ENCODE results near the gene TMEM43.

DNA sequence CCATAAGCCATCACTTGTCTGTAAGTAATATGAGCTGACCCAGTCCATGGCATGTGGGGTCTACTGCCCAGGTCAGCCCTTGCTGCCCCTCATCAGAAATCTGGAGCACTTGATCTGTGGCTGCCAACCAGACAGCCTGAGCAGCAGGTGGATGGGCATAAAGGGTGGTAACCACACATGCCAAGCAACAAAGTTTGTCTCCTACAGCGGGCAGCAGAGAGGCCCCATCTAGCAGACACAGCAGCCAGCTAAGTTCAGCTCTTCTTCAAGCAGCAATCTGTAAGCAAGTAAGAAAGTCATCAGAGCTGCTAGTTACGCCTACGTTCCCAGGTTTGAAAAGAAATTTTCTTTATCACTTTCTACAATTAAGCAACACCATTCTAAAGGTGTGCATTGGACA is 28.1 kb upstream of the TMEM43 start:
- TF ChIP-seq POLR2A (IDR thresholded peaks at IDR 0.05; ENCODE audit: borderline replicate concordance, extremely low read depth, insufficient read depth, insufficient read length) (no peak), TCF7L2 (IDR thresholded peaks at IDR 0.05; ENCODE audit: borderline replicate concordance, extremely low read depth, insufficient read depth, insufficient read length) (no peak), POLR2AphosphoS5 (IDR thresholded peaks at IDR 0.05; ENCODE audit: low read depth, low read length) (no peak), JUND (IDR thresholded peaks at IDR 0.05) (no peak), FOSL1 (IDR thresholded peaks at IDR 0.05; ENCODE audit: low read depth) (no peak), SIN3A (IDR thresholded peaks at IDR 0.05; ENCODE audit: low read depth) (no peak), EZH2 (IDR thresholded peaks at IDR 0.05) (no peak), EGR1 (IDR thresholded peaks at IDR 0.05; ENCODE audit: low read depth) (no peak), RAD21 (IDR thresholded peaks at IDR 0.05; ENCODE audit: low read depth) (no peak), CBX3 (IDR thresholded peaks at IDR 0.05; ENCODE audit: low read depth) (no peak), CEBPB (IDR thresholded peaks at IDR 0.05; ENCODE audit: low read depth) (no peak)
- TF ChIP-seq, protein P1, sequence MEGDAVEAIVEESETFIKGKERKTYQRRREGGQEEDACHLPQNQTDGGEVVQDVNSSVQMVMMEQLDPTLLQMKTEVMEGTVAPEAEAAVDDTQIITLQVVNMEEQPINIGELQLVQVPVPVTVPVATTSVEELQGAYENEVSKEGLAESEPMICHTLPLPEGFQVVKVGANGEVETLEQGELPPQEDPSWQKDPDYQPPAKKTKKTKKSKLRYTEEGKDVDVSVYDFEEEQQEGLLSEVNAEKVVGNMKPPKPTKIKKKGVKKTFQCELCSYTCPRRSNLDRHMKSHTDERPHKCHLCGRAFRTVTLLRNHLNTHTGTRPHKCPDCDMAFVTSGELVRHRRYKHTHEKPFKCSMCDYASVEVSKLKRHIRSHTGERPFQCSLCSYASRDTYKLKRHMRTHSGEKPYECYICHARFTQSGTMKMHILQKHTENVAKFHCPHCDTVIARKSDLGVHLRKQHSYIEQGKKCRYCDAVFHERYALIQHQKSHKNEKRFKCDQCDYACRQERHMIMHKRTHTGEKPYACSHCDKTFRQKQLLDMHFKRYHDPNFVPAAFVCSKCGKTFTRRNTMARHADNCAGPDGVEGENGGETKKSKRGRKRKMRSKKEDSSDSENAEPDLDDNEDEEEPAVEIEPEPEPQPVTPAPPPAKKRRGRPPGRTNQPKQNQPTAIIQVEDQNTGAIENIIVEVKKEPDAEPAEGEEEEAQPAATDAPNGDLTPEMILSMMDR (IDR thresholded peaks at IDR 0.05 in 2 of 3, conservative IDR thresholded peaks at IDR 0.05 in 1 of 3; ENCODE audit: borderline replicate concordance in 1 of 3, insufficient read depth in 1 of 3, low read depth in 2 of 3, low read length in 2 of 3), result peak in 1 of 3 experiments; percentile 6; a peak in 1 of 6 replicates
- TF ChIP-seq, protein P2, sequence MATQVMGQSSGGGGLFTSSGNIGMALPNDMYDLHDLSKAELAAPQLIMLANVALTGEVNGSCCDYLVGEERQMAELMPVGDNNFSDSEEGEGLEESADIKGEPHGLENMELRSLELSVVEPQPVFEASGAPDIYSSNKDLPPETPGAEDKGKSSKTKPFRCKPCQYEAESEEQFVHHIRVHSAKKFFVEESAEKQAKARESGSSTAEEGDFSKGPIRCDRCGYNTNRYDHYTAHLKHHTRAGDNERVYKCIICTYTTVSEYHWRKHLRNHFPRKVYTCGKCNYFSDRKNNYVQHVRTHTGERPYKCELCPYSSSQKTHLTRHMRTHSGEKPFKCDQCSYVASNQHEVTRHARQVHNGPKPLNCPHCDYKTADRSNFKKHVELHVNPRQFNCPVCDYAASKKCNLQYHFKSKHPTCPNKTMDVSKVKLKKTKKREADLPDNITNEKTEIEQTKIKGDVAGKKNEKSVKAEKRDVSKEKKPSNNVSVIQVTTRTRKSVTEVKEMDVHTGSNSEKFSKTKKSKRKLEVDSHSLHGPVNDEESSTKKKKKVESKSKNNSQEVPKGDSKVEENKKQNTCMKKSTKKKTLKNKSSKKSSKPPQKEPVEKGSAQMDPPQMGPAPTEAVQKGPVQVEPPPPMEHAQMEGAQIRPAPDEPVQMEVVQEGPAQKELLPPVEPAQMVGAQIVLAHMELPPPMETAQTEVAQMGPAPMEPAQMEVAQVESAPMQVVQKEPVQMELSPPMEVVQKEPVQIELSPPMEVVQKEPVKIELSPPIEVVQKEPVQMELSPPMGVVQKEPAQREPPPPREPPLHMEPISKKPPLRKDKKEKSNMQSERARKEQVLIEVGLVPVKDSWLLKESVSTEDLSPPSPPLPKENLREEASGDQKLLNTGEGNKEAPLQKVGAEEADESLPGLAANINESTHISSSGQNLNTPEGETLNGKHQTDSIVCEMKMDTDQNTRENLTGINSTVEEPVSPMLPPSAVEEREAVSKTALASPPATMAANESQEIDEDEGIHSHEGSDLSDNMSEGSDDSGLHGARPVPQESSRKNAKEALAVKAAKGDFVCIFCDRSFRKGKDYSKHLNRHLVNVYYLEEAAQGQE (IDR thresholded peaks at IDR 0.05; ENCODE audit: low read depth), result no peak
- TF ChIP-seq, protein P3, sequence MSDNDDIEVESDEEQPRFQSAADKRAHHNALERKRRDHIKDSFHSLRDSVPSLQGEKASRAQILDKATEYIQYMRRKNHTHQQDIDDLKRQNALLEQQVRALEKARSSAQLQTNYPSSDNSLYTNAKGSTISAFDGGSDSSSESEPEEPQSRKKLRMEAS (IDR thresholded peaks at IDR 0.05), result no peak
